ENCODE results near the gene SP7.

Gene SP7

GRCh38 chr12:53338017-53338416 is 1.9 kb upstream of the SP7 start:
- H3K4me1 ChIP-seq (ENCODE audit: low read length): no peaks in the 10 kb centered on the region
- H3K9ac ChIP-seq (ENCODE audit: low read length): no peak overlapping the region
- H3K36me3 ChIP-seq (replicated peaks; ENCODE audit: insufficient read depth, low read length): no peaks in the 10 kb centered on the region
- H2AFZ ChIP-seq (ENCODE audit: low read length): no peak overlapping the region
- H3K27ac ChIP-seq (ENCODE audit: low read length): no peak overlapping the region
- H3K9me3 ChIP-seq (replicated peaks; ENCODE audit: insufficient read depth, low read length): no peaks in the 10 kb centered on the region
- no peaks in the 10 kb centered on the region for H3K79me2 ChIP-seq (ENCODE audit: low read length)
- H3K4me2 ChIP-seq (ENCODE audit: low read depth, low read length): no peak overlapping the region
- H4K20me1 ChIP-seq (ENCODE audit: insufficient read depth, low read length): no peaks in the 10 kb centered on the region
- H3K9me2 ChIP-seq (replicated peaks; ENCODE audit: insufficient read depth, low read length): no peaks in the 10 kb centered on the region
- H3F3A ChIP-seq (ENCODE audit: insufficient read depth, low read length): no peaks in the 10 kb centered on the region
- no peak for DNase-seq
- TF ChIP-seq CTCF (IDR thresholded peaks at IDR 0.05; ENCODE audit: low read length) (no peak), EZH2phosphoT487 (IDR thresholded peaks at IDR 0.05; ENCODE audit: low read length) (no peak), EZH2 (optimal IDR thresholded peaks at IDR 0.05; ENCODE audit: low read depth, low read length) (no peak)
- peaks cover 21% of the 10 kb centered on the region; the same call in 1 of the 2 replicates for H3K27me3 ChIP-seq (replicated peaks; ENCODE audit: insufficient read depth, low read length)
- H3K4me3 ChIP-seq (ENCODE audit: low read length): no peak overlapping the region

GRCh38 chr12:53334822-53335221 is 1.3 kb downstream of the SP7 start:
- no peaks in the 10 kb centered on the region for H3K9me2 ChIP-seq (replicated peaks; ENCODE audit: insufficient read depth, low read length)
- no peaks in the 10 kb centered on the region for H3K79me2 ChIP-seq (ENCODE audit: low read length)
- TF ChIP-seq EZH2 (optimal IDR thresholded peaks at IDR 0.05; ENCODE audit: low read depth, low read length) (no peak), CTCF (IDR thresholded peaks at IDR 0.05; ENCODE audit: low read length) (no peak), EZH2phosphoT487 (IDR thresholded peaks at IDR 0.05; ENCODE audit: low read length) (no peak)
- no peak for DNase-seq
- H3F3A ChIP-seq (ENCODE audit: insufficient read depth, low read length): no peaks in the 10 kb centered on the region
- no peak overlapping the region for H3K4me2 ChIP-seq (ENCODE audit: low read depth, low read length)
- peaks cover 14% of the 10 kb centered on the region; the same call in 1 of the 2 replicates for H3K27me3 ChIP-seq (replicated peaks; ENCODE audit: insufficient read depth, low read length)
- H3K27ac ChIP-seq (ENCODE audit: low read length): no peak overlapping the region
- no peaks in the 10 kb centered on the region for H3K4me1 ChIP-seq (ENCODE audit: low read length)
- no peaks in the 10 kb centered on the region for H3K9me3 ChIP-seq (replicated peaks; ENCODE audit: insufficient read depth, low read length)
- no peak overlapping the region for H3K9ac ChIP-seq (ENCODE audit: low read length)
- H3K4me3 ChIP-seq (ENCODE audit: low read length): no peak overlapping the region
- no peaks in the 10 kb centered on the region for H4K20me1 ChIP-seq (ENCODE audit: insufficient read depth, low read length)
- H3K36me3 ChIP-seq (replicated peaks; ENCODE audit: insufficient read depth, low read length): no peaks in the 10 kb centered on the region
- H2AFZ ChIP-seq (ENCODE audit: low read length): no peak overlapping the region

- Histone ChIP-seq H3K9me3 (replicated peaks; ENCODE audit: insufficient read depth, low read length) (no peaks in the 10 kb centered on the region), H3K9ac (ENCODE audit: low read length) (no peak overlapping the region), H3K4me2 (ENCODE audit: low read depth, low read length) (no peak overlapping the region), H3K4me3 (ENCODE audit: low read length) (no peak overlapping the region), H3K79me2 (ENCODE audit: low read length) (no peaks in the 10 kb centered on the region), H4K20me1 (ENCODE audit: insufficient read depth, low read length) (no peaks in the 10 kb centered on the region), H3K9me2 (replicated peaks; ENCODE audit: insufficient read depth, low read length) (no peaks in the 10 kb centered on the region), H3K36me3 (replicated peaks; ENCODE audit: insufficient read depth, low read length) (no peaks in the 10 kb centered on the region), H3K4me1 (ENCODE audit: low read length) (no peaks in the 10 kb centered on the region), H3K27me3 (replicated peaks; ENCODE audit: insufficient read depth, low read length) (peaks cover 12% of the 10 kb centered on the region; the same call in 1 of the 2 replicates), H3K27ac (ENCODE audit: low read length) (no peak overlapping the region), H2AFZ (ENCODE audit: low read length) (no peak overlapping the region), H3F3A (ENCODE audit: insufficient read depth, low read length) (no peaks in the 10 kb centered on the region)
- no peak for DNase-seq
- TF ChIP-seq EZH2 (optimal IDR thresholded peaks at IDR 0.05; ENCODE audit: low read depth, low read length) (no peak), EZH2phosphoT487 (IDR thresholded peaks at IDR 0.05; ENCODE audit: low read length) (no peak), CTCF (IDR thresholded peaks at IDR 0.05; ENCODE audit: low read length) (no peak)
These were observed 2.3 kb downstream of the SP7 start for GRCh38 chr12:53333845-53334244.
